ENCODE results near the gene SHB. TPM values are rescaled to one million over a fixed set of nuclear protein-coding genes. Genes with fewer than 3 reads are reported as not detected.

Gene SHB
- total RNA-seq, 2 donors from 2014 or later = 53.2 to 54.8 TPM

DNA sequence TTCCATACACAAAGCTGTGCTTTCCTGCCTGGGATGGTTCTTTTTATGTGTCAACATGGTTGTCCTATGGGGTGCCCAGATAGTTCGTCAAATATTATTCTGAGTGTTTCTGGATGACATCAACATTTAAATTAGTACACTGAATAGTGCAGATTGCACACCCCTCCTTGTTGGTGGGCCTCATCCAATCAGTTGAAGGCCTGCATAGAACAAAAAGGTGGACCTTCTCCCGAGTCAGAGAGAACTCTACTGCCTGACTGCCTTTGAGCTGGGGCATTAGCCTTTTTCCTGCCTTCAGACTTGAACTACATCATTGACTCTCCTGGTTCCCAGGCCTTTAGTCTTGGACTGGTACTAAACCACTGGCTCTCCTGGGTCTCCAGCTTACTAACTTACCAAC lies 80.4 kb downstream of the SHB start:
- intact Hi-C loops (cut with DNase I) = no loop called here
- TF ChIP-seq POLR2A (IDR thresholded peaks at IDR 0.05) (no peak), POLR2AphosphoS5 (IDR thresholded peaks at IDR 0.05) (no peak)
- TF ChIP-seq, protein P1, sequence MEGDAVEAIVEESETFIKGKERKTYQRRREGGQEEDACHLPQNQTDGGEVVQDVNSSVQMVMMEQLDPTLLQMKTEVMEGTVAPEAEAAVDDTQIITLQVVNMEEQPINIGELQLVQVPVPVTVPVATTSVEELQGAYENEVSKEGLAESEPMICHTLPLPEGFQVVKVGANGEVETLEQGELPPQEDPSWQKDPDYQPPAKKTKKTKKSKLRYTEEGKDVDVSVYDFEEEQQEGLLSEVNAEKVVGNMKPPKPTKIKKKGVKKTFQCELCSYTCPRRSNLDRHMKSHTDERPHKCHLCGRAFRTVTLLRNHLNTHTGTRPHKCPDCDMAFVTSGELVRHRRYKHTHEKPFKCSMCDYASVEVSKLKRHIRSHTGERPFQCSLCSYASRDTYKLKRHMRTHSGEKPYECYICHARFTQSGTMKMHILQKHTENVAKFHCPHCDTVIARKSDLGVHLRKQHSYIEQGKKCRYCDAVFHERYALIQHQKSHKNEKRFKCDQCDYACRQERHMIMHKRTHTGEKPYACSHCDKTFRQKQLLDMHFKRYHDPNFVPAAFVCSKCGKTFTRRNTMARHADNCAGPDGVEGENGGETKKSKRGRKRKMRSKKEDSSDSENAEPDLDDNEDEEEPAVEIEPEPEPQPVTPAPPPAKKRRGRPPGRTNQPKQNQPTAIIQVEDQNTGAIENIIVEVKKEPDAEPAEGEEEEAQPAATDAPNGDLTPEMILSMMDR (IDR thresholded peaks at IDR 0.05) = no peak
- WGBS = 50% methylated on average over 2 of the region's 2 CpGs

DNA sequence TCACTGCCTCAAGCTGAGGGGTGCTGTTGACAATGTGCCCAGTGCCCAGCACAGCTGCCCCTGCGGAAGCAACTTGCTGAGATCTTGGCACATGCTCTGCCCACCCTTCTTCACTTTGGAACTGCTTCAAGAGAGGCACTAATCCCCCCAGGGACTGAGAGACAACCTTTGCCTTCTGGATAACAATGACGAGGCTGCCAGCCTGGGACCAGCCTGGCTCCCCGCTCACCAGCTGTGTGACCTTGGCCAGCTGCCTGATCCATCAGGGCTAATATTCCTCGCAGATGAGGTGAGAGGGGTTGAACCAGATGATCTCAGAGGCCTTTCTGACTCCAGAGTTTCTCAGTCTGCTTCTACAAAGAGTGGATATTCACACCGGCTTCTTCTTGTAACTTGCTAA lies 81.0 kb downstream of the SHB start:
- no peaks in the 10 kb centered on the region for H3K4me1 ChIP-seq (replicated peaks)
- H3K27me3 ChIP-seq (replicated peaks; ENCODE audit: insufficient read depth) = no peaks in the 10 kb centered on the region
- TF ChIP-seq, protein P1 (IDR thresholded peaks at IDR 0.05) = no peak
- TF ChIP-seq POLR2AphosphoS5 (IDR thresholded peaks at IDR 0.05) (no peak), POLR2A (IDR thresholded peaks at IDR 0.05) (no peak)
- H3K27ac ChIP-seq = no peak overlapping the region
- no peaks in the 10 kb centered on the region for H3K36me3 ChIP-seq
- DNase-seq (ENCODE audit: low spot score) = no peak
- no peaks in the 10 kb centered on the region for H3K9me3 ChIP-seq
- intact Hi-C loops (cut with DNase I) = no loop called here
- 67% methylated on average over 5 of the region's 5 CpGs for WGBS
- no peak overlapping the region for H3K4me3 ChIP-seq

More for the DNA sequence above, 80.4 kb downstream of the SHB start:
- Histone ChIP-seq H3K9me3 (no peaks in the 10 kb centered on the region), H3K4me1 (replicated peaks) (no peaks in the 10 kb centered on the region), H3K36me3 (no peaks in the 10 kb centered on the region), H3K27me3 (replicated peaks; ENCODE audit: insufficient read depth) (no peaks in the 10 kb centered on the region), H3K27ac (no peak overlapping the region), H3K4me3 (no peak overlapping the region)
- DNase-seq (ENCODE audit: low spot score) = no peak

DNA sequence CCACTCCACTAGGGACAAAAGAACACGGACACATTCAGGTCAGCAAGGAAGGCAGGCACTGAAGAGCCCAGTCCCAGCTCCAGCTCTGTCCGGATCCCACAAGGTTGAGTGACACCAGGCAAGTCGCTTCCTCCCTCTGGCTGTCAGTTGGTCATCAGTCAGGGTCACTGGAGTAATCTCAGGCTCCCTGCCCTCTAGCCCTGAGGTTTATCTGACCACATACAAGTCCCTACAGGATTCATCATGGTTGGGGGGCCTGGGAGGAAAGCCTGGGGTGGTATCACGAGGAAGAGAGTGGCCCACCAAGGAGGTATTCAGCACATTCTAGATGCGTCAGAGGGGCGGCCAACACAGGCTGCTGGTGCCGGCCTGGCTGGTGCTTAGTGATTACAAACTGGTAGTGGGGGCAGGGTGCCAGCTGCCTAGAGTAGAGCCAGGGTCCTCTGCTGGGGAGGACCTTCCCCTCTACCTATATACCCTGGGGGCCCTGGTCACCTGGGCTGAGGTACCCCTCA lies 81.5 kb downstream of the SHB start:
- H3K4me1 ChIP-seq (replicated peaks) = no peaks in the 10 kb centered on the region
- H3K4me3 ChIP-seq = no peak overlapping the region
- H3K36me3 ChIP-seq = no peaks in the 10 kb centered on the region
- no peaks in the 10 kb centered on the region for H3K27me3 ChIP-seq (replicated peaks; ENCODE audit: insufficient read depth)
- WGBS = 71% methylated on average over 7 of the region's 7 CpGs
- DNase-seq (ENCODE audit: low spot score) = no peak
- intact Hi-C loops (cut with DNase I) = no loop called here
- TF ChIP-seq, protein P1 (IDR thresholded peaks at IDR 0.05) = no peak
- TF ChIP-seq POLR2AphosphoS5 (IDR thresholded peaks at IDR 0.05) = no peak
- no peak for TF ChIP-seq POLR2A (IDR thresholded peaks at IDR 0.05)
- H3K27ac ChIP-seq = no peak overlapping the region
- no peaks in the 10 kb centered on the region for H3K9me3 ChIP-seq

DNA sequence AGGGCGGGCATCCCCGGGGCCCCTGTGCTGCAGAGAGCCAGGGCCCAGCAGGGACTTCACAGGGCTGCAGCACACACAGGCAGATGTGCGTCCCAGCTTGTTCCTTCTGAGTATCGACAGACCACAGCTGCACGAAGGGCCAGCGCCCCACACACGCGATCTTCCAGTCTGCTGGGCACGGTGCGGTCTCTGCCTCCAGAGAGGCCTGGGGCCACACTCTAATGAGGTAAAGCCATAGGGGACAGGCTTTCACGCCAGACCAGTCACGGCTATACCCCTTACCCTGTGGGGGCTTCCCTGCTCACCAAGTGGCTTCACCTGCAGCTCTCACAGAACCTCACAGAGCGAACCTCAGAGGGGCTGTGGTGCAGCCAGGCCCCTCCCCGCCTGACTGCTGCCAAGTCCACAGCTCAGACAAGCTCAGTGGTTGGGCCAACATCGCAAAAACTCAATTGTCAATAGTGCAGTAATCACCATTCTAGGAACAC lies 82.2 kb downstream of the SHB start:
- Histone ChIP-seq H3K27ac (no peak overlapping the region), H3K4me1 (replicated peaks) (no peaks in the 10 kb centered on the region), H3K36me3 (no peaks in the 10 kb centered on the region), H3K4me3 (no peak overlapping the region), H3K9me3 (no peaks in the 10 kb centered on the region), H3K27me3 (replicated peaks; ENCODE audit: insufficient read depth) (no peaks in the 10 kb centered on the region)
- 79% methylated on average over 15 of the region's 15 CpGs for WGBS
- intact Hi-C loops (cut with DNase I) = no loop called here
- DNase-seq (ENCODE audit: low spot score) = no peak
- TF ChIP-seq, protein P1 (IDR thresholded peaks at IDR 0.05) = no peak

DNA sequence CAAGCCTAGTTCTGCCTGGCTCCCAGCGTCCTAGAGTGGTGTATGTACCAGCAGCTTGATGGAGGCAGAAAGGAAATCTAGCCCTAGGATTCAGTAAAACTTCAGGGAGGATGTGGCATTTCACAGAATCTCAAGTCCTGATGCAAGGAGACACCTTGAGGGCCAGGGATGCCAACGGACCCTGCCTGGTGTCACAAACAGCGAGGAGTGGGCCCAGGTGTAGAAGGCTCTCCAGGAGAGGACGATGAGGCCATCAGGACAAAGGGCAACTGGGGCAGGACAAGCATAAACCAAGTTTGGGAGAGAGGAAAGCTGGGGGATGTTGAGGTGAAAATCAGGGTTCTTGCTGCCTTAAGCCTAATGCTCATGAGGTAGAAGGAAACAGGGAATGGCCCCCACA lies 83.0 kb downstream of the SHB start:
- no peaks in the 10 kb centered on the region for H3K27me3 ChIP-seq (replicated peaks; ENCODE audit: insufficient read depth)
- H3K9me3 ChIP-seq = no peaks in the 10 kb centered on the region
- H3K36me3 ChIP-seq = no peaks in the 10 kb centered on the region
- no peak overlapping the region for H3K27ac ChIP-seq
- DNase-seq (ENCODE audit: low spot score) = no peak
- H3K4me1 ChIP-seq (replicated peaks) = no peaks in the 10 kb centered on the region
- H3K4me3 ChIP-seq = no peak overlapping the region
- TF ChIP-seq POLR2A (IDR thresholded peaks at IDR 0.05) (no peak), POLR2AphosphoS5 (IDR thresholded peaks at IDR 0.05) (no peak)
- TF ChIP-seq, protein P1 (IDR thresholded peaks at IDR 0.05) = no peak
- WGBS = 86% methylated on average over 4 of the region's 4 CpGs
- intact Hi-C loops (cut with DNase I) = no loop called here

All from prostate gland (tissue), 2 donors.